Colon (tissue), 2 donors: Measurements from ENCODE around the gene FGD5.

Experiments
- FAIRE-seq: peaks from 2 replicates; lab custom pipeline; 2012; peaks lifted over from hg19 to GRCh38; lab: Jason Lieb, UNC
- donor health status: control.
- donor health status: control.

FGD5 gene, protein sequence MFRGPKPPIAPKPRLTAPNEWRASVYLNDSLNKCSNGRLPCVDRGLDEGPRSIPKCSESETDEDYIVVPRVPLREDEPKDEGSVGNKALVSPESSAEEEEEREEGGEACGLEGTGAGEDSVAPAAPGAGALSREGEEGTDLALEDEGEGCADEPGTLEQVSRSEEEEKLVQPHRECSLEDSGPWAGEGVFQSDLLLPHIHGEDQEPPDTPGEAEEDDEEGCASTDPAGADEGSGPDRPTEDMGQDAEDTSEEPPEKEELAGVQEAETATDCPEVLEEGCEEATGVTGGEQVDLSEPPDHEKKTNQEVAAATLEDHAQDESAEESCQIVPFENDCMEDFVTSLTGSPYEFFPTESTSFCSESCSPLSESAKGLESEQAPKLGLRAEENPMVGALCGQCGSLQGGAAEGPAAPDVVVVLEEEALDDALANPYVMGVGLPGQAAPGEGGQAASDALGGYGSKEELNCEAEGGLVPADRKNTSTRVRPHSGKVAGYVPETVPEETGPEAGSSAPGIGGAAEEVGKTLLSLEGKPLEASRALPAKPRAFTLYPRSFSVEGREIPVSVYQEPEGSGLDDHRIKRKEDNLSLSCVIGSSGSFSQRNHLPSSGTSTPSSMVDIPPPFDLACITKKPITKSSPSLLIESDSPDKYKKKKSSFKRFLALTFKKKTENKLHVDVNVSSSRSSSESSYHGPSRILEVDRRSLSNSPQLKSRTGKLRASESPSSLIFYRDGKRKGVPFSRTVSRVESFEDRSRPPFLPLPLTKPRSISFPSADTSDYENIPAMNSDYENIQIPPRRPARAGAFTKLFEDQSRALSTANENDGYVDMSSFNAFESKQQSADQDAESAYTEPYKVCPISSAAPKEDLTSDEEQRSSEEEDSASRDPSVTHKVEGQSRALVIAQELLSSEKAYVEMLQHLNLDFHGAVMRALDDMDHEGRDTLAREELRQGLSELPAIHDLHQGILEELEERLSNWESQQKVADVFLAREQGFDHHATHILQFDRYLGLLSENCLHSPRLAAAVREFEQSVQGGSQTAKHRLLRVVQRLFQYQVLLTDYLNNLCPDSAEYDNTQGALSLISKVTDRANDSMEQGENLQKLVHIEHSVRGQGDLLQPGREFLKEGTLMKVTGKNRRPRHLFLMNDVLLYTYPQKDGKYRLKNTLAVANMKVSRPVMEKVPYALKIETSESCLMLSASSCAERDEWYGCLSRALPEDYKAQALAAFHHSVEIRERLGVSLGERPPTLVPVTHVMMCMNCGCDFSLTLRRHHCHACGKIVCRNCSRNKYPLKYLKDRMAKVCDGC (N-terminal part only)

DNA sequence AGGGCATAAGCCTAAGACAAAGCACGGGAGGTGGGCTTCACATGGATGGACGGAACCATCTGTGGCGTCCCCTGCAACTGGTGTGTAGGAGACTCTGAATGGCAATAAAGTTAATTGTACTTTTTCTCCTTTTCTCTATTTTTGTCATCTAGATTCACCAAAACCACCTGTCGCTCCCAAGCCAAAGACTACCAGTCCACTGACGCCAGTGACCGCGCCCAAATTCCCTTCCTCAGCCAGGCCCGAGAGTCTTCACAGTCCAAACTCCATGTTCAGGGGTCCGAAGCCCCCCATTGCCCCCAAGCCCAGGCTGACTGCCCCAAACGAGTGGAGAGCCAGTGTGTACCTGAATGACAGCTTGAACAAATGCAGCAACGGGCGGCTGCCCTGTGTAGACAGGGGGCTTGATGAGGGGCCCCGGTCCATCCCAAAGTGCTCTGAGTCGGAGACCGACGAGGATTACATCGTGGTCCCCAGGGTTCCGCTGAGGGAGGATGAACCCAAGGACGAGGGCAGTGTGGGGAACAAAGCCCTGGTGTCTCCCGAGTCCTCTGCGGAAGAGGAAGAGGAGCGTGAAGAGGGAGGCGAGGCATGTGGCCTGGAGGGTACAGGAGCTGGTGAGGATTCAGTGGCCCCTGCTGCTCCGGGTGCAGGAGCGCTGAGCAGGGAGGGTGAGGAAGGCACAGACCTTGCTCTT is at the start of gene FGD5:
TSS of gene FGD5 (plus strand) at position 159 of the 697 bp plus-strand sequence. CDS start at position 269, 110 bp downstream.
- no peak for FAIRE-seq

GRCh38 chr3:14769544-14770325 is 49.0 kb upstream of the FGD5 start:
- FAIRE-seq = no peak

DNA sequence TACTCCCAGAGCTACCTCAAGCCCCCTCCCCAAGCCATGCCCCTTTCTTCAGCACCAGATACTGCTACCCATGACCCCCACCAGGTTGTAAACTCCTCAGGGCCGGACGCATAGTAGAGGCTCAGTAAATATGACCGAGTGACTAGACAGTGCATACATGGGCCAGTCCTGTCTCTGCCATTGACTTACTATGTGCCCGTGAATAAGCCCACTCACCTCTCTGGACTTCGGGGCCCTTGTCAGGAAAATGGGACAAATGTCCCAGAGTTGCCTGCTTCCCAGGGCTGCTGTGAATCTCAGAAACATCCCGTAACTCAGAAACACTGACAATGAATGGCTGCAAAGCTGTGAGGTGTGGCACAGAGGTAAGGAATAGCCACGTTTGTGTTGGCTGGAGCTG is 48.2 kb upstream of the FGD5 start:
- no peak for FAIRE-seq

- no peak for FAIRE-seq
These were observed 46.9 kb upstream of the FGD5 start for GRCh38 chr3:14771593-14772497.

DNA sequence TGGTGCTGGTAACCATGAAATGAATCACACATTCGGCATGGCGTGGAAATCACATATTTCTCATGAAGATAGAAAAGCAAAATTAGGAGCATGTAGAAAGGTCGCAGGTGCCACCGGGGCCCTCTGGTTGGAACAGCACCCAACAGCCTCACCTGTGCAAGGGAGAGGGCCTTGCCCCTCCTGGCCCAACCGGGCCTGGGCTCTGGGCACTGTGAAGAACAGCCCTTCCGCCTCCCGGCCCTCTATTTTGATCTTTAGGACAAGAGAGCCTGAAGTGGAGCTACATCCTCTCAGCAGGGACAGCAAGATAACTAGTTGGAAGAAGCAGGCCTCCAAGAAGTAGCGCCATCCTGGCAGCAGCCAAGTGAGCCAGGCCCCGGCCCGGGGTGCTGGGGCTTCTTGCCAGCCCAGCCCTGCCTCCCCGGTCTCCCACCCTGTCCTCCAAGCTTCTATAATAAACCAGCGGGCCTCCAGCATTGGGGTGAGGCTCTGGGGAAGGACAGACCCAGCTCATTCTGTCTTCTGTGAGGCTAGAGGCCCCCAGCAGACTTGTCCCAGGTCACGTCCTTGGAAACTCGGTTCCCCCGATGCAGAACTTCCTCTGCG is 46.1 kb upstream of the FGD5 start:
- no peak for FAIRE-seq

DNA sequence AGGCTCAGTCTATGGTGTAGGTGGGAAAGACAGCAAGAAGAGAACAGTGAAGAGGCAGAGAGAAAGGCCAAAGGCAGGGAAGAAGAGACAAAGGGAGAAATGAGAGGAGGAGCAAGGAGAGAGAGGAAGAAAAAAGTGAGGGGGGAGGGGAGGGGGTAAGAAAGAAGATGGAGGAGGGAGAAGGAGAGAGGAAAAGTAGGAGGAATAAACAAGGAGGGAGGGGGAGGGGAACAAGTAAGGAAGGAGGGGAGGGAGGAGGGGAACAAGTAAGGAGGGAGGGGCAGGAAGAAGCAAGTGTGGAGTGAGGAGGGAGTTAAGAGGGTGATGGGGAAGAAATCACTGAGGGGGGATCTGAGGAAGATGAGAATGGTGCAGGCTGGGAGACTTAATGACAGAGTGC is 45.5 kb upstream of the FGD5 start:
- FAIRE-seq = no peak

DNA sequence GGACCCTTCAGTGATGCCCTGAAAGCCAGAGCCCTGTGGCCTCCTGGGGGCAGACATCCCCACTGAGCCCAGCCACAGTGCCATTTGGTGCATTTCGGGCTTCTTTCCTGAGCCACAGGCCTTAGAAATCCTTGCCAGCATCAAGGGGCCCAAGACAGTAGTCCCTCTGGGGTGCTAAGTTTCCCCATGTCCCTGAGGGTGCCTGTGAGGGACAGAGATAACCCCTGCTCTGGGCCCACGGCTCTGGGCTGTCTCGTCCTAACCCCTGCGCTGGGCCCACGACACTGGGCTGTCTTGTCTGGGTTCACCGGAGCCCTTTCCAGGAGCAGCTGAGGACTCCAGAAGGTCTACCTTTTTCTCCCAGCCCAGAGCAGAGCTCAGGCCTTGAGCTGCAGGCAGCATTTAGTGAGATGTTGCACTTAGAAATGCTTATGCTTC is 45.1 kb upstream of the FGD5 start:
- no peak for FAIRE-seq

DNA sequence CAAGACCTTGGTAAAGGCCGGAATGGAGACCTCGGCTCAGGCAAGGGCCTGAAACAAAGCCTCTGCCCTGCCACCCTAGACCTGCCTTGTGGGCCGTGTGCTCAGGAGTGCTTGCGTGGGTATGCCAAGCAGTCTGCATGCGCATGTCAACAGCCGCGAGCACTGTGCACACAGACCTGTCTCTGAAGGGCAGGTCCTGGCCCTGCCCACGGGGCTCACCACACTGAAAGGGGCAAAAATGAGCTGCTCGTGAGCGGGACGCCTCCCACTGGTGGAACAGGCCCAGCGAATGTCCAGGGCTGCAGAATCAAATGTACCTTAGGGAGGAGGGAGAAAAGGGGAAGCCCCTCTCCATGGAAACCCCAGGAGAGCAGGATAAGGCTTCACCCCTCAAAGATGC is 44.3 kb upstream of the FGD5 start:
- FAIRE-seq = no peak

DNA sequence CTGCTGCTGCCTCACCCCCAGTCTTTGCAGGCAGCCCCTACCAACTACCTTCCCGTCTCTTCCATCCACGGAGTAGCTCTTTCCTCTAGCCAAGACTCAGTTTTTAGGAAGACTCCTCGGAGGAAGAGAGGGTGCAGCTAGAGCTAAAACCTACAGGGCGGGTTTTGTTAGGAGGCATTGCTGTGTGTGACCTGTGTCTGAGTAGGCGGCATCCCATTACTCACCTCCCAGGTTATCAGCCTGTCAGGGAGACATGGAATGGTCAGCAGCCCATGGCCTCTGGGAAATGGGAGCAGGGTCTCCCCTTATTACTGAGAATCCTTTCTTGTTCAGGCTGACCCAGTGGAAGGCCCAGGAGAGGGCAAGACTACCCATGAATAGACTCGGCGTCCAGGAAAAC is 43.8 kb upstream of the FGD5 start:
- no peak for FAIRE-seq

GRCh38 chr3:14775563-14775962 is 43.2 kb upstream of the FGD5 start:
- no peak for FAIRE-seq

- no peak for FAIRE-seq
These were observed 39.6 kb upstream of the FGD5 start for GRCh38 chr3:14779069-14779685.

DNA sequence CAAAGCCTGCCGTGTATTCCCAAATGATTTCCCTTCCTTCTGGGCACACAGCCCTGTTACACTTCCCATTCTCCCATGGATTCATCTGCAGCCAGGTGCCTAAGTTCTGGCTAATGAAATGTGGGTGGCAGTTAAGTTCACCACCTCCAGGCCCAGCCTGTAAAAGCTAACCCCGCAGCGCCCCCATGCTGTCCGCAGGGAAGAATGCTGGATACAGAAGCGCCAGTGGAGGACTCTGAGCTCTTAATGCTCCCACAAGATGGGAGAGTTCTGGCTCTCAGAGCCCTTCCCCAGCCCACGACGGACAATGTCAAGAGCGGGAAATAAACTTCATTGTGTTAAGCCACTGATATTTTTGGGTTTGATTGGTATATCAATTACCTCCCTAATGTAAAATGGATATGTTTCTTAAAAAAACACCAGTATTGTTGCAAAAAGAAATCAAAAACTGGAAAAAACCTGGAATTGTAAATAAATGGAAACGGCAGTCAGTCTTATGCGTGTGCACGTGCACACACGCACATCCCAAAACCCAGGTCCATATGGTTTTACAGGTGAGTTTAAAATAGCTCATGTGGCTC is 37.7 kb upstream of the FGD5 start:
- FAIRE-seq = no peak

GRCh38 chr3:14783480-14784086 is 35.2 kb upstream of the FGD5 start:
- no peak for FAIRE-seq

DNA sequence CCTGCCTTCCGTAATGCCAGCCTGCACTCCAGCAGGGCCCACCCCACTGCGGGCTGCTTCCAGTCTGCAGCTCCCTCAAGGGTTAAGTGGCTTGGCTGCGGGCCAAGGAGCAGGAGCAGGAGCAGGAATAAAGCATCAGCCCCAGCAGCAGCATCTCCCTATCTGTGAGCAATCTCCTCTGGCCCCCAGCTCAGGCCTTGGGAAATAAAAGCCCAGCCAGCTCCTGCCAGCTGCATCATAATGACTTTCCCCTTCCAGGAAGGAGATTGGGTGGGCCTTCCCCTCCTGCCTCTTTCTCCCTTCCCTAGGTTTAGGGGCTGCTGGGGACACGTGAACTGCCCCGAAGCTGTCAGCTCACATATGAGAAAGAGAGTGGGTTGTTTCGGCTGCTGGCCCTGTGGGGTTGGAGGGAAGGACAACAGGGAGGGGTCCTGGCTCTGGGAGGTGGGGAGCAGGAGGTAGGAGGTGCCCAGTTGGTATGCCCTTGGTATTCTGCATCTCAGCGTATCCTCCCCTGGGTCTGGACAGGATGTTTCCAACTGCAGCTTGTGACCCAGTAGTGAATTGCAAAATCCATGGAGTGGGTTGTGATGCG is 34.6 kb upstream of the FGD5 start:
- FAIRE-seq = no peak

GRCh38 chr3:14785207-14786155 is 33.3 kb upstream of the FGD5 start:
- FAIRE-seq = no peak

- no peak for FAIRE-seq
These were observed 32.4 kb upstream of the FGD5 start for GRCh38 chr3:14786369-14786768.
